HepG2 (cell line): ENCODE results near the gene TEX9. TPM values are rescaled to one million over a fixed set of nuclear protein-coding genes. Genes with fewer than 3 reads are reported as not detected.

Experiments used
- ATAC-seq: fragments of 200-7000 bp; cut with Tn5 transposase; 3 replicates; pipeline ENCODE4 v1.9.1; 2020; ENCODE audit warnings: mild to moderate bottlenecking, moderate library complexity
- BruUV-seq: library from RNA; stranded (reverse); fragments of 400-500 nt; replicated peaks from 2 replicates; lab custom pipeline; 2021; lab: Mats Ljungman, UMichigan
- CTCF ChIA-PET: fragments of 300-600 bp; formaldehyde crosslinking; extraction: SDS; loops from one replicate; lab custom pipeline; 2021; ENCODE audit warnings: low total read pairs, inconsistent platforms, low intra/inter-chr PET ratio; lab: Yijun Ruan, JAX
- POLR2A ChIA-PET: fragments of 350-600 bp; sonication (Branson Sonifier 250); formaldehyde crosslinking; loops from one replicate; lab custom pipeline; 2020; ENCODE audit warnings: antibody characterized with exemption, inconsistent platforms; lab: Yijun Ruan, JAX
- DNase-seq: peaks from one replicate; pipeline ENCODE4 v3.0.0-alpha.2; 2015; ENCODE audit warnings: low spot score
- FAIRE-seq: peaks from 3 replicates; lab custom pipeline; 2011; peaks lifted over from hg19 to GRCh38; lab: Jason Lieb, UNC
- H2AFZ ChIP-seq: one replicate; pipeline ENCODE4 v1.6.1; 2011; ENCODE audit warnings: low read length, inconsistent platforms
- H3K27ac ChIP-seq: fragments of 300-600 bp; 3 replicates; pipeline ENCODE4 v1.8.0; 2011; ENCODE audit warnings: mixed run types, mild to moderate bottlenecking, mixed read lengths, low read length, inconsistent platforms; ENCODE audit not compliant: insufficient read depth; ENCODE audit errors: extremely low read length
- H3K27me3 ChIP-seq, 2 experiments: fragments of 200-600 bp in 1 of 2; 2 replicates in 1 of 2; 3 replicates in 1 of 2; pipeline versions ENCODE4 v1.6.0 to v1.8.0; 2011; ENCODE audit warnings: low read length in 2 of 2, mild to moderate bottlenecking in 2 of 2, moderate library complexity in 2 of 2, inconsistent platforms in 1 of 2; ENCODE audit not compliant: insufficient read depth in 2 of 2, control insufficient read depth in 1 of 2
- H3K36me3 ChIP-seq, 2 experiments: fragments of 200-600 bp in 1 of 2; replicated peaks in 1 of 2; 2 replicates in 1 of 2; 3 replicates in 1 of 2; pipeline versions ENCODE4 v1.5.1 to v1.8.0; 2011; ENCODE audit warnings: low read length in 2 of 2, inconsistent platforms in 1 of 2; ENCODE audit not compliant: insufficient read depth in 2 of 2, control insufficient read depth in 1 of 2
- H3K4me1 ChIP-seq: 2 replicates; pipeline ENCODE4 v1.5.1; 2012; ENCODE audit warnings: low read length, inconsistent platforms; ENCODE audit not compliant: insufficient read depth
- H3K4me2 ChIP-seq: 2 replicates; pipeline ENCODE4 v1.6.0; 2011; ENCODE audit warnings: low read depth, low read length, inconsistent platforms
- H3K4me3 ChIP-seq, 3 experiments: fragments of 200-600 bp in 1 of 3; sonication (generic), shearing (Covaris generic) in 1 of 3; replicated peaks in 1 of 3; 2 replicates each; pipeline ENCODE4 v1.5.1; 2011 to 2016; ENCODE audit warnings: low read length in 3 of 3, inconsistent platforms in 2 of 3, low read depth in 2 of 3, mild to moderate bottlenecking in 2 of 3, control low read depth in 1 of 3, mixed read lengths in 1 of 3; ENCODE audit not compliant: insufficient read depth in 1 of 3
- H3K79me2 ChIP-seq: one replicate; pipeline ENCODE4 v1.6.1; 2011; ENCODE audit warnings: low read length, inconsistent platforms; ENCODE audit not compliant: insufficient read depth
- H3K9ac ChIP-seq: 2 replicates; pipeline ENCODE4 v1.6.0; 2011; ENCODE audit warnings: mild to moderate bottlenecking, low read depth, low read length, inconsistent platforms; ENCODE audit not compliant: insufficient read depth
- H3K9me3 ChIP-seq: 2 replicates; pipeline ENCODE4 v1.5.1; 2012; ENCODE audit warnings: mild to moderate bottlenecking, low read length
- H4K20me1 ChIP-seq: 2 replicates; pipeline ENCODE4 v1.6.0; 2011; ENCODE audit warnings: inconsistent platforms, mild to moderate bottlenecking, low read length, moderate library complexity; ENCODE audit not compliant: insufficient read depth
- ARNTL ChIP-seq: sonication (generic); formaldehyde crosslinking; IDR thresholded peaks from 2 replicates; pipeline ENCODE4 v1.4.0; 2020; ENCODE audit warnings: mild to moderate bottlenecking, missing genetic modification reagents
- ELF1 ChIP-seq: sonication (generic); formaldehyde crosslinking; IDR thresholded peaks from 2 replicates; pipeline ENCODE4 v1.4.0; 2020; ENCODE audit warnings: missing genetic modification reagents
- GATAD2A ChIP-seq: IDR thresholded peaks from 2 replicates; pipeline ENCODE4 v1.6.1; 2016
- HHEX ChIP-seq: IDR thresholded peaks from 2 replicates; pipeline ENCODE4 v1.6.1; 2016; ENCODE audit warnings: control low read depth
- HNF4A ChIP-seq: sonication (generic); formaldehyde crosslinking; IDR thresholded peaks from 2 replicates; pipeline ENCODE4 v1.4.0; 2020; ENCODE audit warnings: missing genetic modification reagents
- KDM1A ChIP-seq: IDR thresholded peaks from 2 replicates; pipeline ENCODE4 v1.6.1; 2016; ENCODE audit warnings: missing compliant biosample characterization
- MEIS1 ChIP-seq: sonication (generic); formaldehyde crosslinking; IDR thresholded peaks from 2 replicates; pipeline ENCODE4 v1.9.0; 2021; ENCODE audit warnings: mild to moderate bottlenecking, missing genetic modification reagents, moderate library complexity, borderline replicate concordance
- MTF1 ChIP-seq: sonication (generic); formaldehyde crosslinking; IDR thresholded peaks from 2 replicates; pipeline ENCODE4 v1.5.0; 2020; ENCODE audit warnings: missing genetic modification reagents
- PCBP2 ChIP-seq: fragments of 200-400 bp; formaldehyde crosslinking; optimal IDR thresholded peaks from 2 replicates; pipeline ENCODE3; 2018; ENCODE audit warnings: low read length, low read depth; ENCODE audit not compliant: poor library complexity, severe bottlenecking
- RCOR2 ChIP-seq: IDR thresholded peaks from 2 replicates; pipeline ENCODE4 v1.6.1; 2016; ENCODE audit warnings: missing biosample characterization, missing genetic modification reagents
- SMAD3 ChIP-seq: sonication (generic); formaldehyde crosslinking; IDR thresholded peaks from 2 replicates; pipeline ENCODE4 v1.4.0; 2020; ENCODE audit warnings: missing genetic modification reagents
- SOX6 ChIP-seq, 2 experiments: fragments of 450-650 bp in 1 of 2; sonication (generic) in 1 of 2; formaldehyde crosslinking in 1 of 2; IDR thresholded peaks; 2 replicates each; pipeline versions ENCODE4 v1.4.0 to v1.6.1; 2017 to 2020; ENCODE audit warnings: antibody characterized with exemption in 1 of 2, mild to moderate bottlenecking in 1 of 2, missing genetic modification reagents in 1 of 2
- TCF12 ChIP-seq, 2 experiments: fragments of 450-650 bp in 1 of 2; sonication (generic) in 1 of 2; formaldehyde crosslinking in 1 of 2; IDR thresholded peaks; 2 replicates each; pipeline versions ENCODE4 v1.6.1 to v1.8.0; 2017 to 2022; ENCODE audit warnings: antibody characterized with exemption in 1 of 2, mild to moderate bottlenecking in 1 of 2, missing genetic modification reagents in 1 of 2, moderate library complexity in 1 of 2
- ZNF33A ChIP-seq: sonication (generic); formaldehyde crosslinking; IDR thresholded peaks from 2 replicates; pipeline ENCODE4 v1.5.1; 2020; ENCODE audit warnings: missing genetic modification reagents, mild to moderate bottlenecking, moderate library complexity, borderline replicate concordance
- ZNF468 ChIP-seq: sonication (generic); formaldehyde crosslinking; IDR thresholded peaks from 2 replicates; pipeline ENCODE4 v1.8.0; 2022; ENCODE audit warnings: mild to moderate bottlenecking, moderate library complexity, missing genetic modification reagents
- ZNF607 ChIP-seq: sonication (generic); formaldehyde crosslinking; IDR thresholded peaks from 2 replicates; pipeline ENCODE4 v1.5.1; 2020; ENCODE audit warnings: missing genetic modification reagents, mild to moderate bottlenecking, borderline replicate concordance
- WGBS: methylation state at CpG from one replicate; pipeline ENCODE4 v1.1.6; 2017; ENCODE audit warnings: low lambda C conversion rate; 5-methylcytosine and 5-hydroxymethylcytosine counted together
- in situ Hi-C: cut with HindIII; loops from 2 replicates; pipeline ENCODE4 v1.10.0; 2017; ENCODE audit warnings: low pct_unique_long_range_greater_than_20kb; ENCODE audit not compliant: extremely low pct_ligation_motif_present
- intact Hi-C: fragments of 100-400 bp; cut with micrococcal nuclease; formaldehyde crosslinking; loops from one replicate; pipeline ENCODE4 v1.10.0; 2022; ENCODE audit not compliant: unreplicated experiment
- polyA plus RNA-seq, 8 experiments: library from polyadenylated mRNA; depleted of rRNA in 3 of 8; stranded (reverse) in 7 of 8; unstranded in 1 of 8; fragments of >200 nt; fragmentation: Illumina TruSeq in 4 of 8; extraction: Trizol in 4 of 8; gene quantifications; 2 replicates each; pipeline versions ENCODE4 v1.2.1 to v1.2.3, GENCODE V29; 2011 to 2016; ENCODE audit warnings: low read depth in 4 of 8, missing spikeins in 1 of 8, mixed read lengths in 1 of 8; ENCODE audit not compliant: insufficient read depth in 1 of 8
- total RNA-seq, 5 experiments: library from RNA; depleted of rRNA; stranded (reverse); fragments of >200 nt; fragmentation: Illumina TruSeq; extraction: Trizol; gene quantifications; 2 replicates each; pipeline ENCODE4 v1.2.3, GENCODE V29; 2016; ENCODE audit warnings: low read depth in 1 of 5
- TF ChIP-seq, protein P1 (sequence below): conservative IDR thresholded peaks from 2 replicates; pipeline ENCODE4 v1.6.1; 2018; ENCODE audit warnings: missing genetic modification reagents
- TF ChIP-seq, protein P2 (sequence below): sonication (generic); formaldehyde crosslinking; IDR thresholded peaks from 2 replicates; pipeline ENCODE4 v1.4.0; 2020; ENCODE audit warnings: missing genetic modification reagents
- TF ChIP-seq, protein P3 (sequence below): sonication (generic); formaldehyde crosslinking; IDR thresholded peaks from 2 replicates; pipeline ENCODE4 v1.5.1; 2020; ENCODE audit warnings: mild to moderate bottlenecking, missing genetic modification reagents

The TEX9 gene
- total and polyA plus RNA-seq, 2 of the 13 experiments (the other 11 are each of a cell fraction or from before 2014, with no cell fraction given), result 0.82 to 6.9 TPM

DNA sequence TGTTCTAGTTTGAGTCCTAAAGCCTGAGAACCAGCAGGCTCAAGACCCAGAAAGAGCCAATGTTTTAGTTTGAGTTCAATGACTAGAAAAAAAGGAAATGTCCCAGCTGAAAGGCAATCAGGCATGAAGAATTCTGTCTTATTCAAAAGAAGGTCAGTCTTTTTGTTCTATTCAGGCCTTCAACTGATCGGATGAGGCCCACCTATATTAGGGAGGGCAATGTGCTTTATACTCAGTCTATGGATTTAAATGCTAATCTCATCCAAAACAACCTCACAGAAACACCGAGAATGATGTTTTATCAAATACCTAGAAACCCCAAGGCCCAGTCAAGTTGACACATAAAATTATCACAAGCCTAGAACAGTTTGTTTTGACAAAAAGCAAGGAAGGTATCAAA, 95.7 kb downstream of the TEX9 start:
- BruUV-seq, result no TSS peak
- POLR2A ChIA-PET, result no interaction called here
- no peaks in the 10 kb centered on the region for H3K9me3 ChIP-seq
- no peaks in the 10 kb centered on the region for H4K20me1 ChIP-seq
- FAIRE-seq (no peak), ATAC-seq (no peak), DNase-seq (no peak)
- H3K36me3 ChIP-seq, result no peaks in the 10 kb centered on the region
- H3K4me3 ChIP-seq, result no peak overlapping the region
- H3K4me1 ChIP-seq, result peaks cover 12% of the 10 kb centered on the region; the same call in 1 of the 2 replicates
- H2AFZ ChIP-seq, result no peak overlapping the region
- intact Hi-C loops, result no loop called here
- CTCF ChIA-PET, result no interaction called here
- in situ Hi-C loops, result no loop called here
- H3K79me2 ChIP-seq, result no peaks in the 10 kb centered on the region
- no peak overlapping the region for H3K4me2 ChIP-seq
- no peak overlapping the region for H3K9ac ChIP-seq
- no peaks in the 10 kb centered on the region for H3K27me3 ChIP-seq
- 84% methylated on average over 2 of the region's 2 CpGs for WGBS
- no peak overlapping the region for H3K27ac ChIP-seq
- TF ChIP-seq PCBP2 (no peak), ZNF607 (CRISPR knock-in tag) (no peak), ZNF468 (CRISPR knock-in tag) (no peak), SMAD3 (CRISPR knock-in tag) (no peak), ARNTL (CRISPR knock-in tag) (no peak), HHEX (CRISPR knock-in tag) (no peak), HNF4A (CRISPR knock-in tag) (no peak), TCF12 (IDR thresholded peaks at IDR 0.05) (no peak), TCF12 (CRISPR knock-in tag; IDR thresholded peaks at IDR 0.05) (no peak), SOX6 (IDR thresholded peaks at IDR 0.05) (no peak), SOX6 (CRISPR knock-in tag; IDR thresholded peaks at IDR 0.05) (no peak), ZNF33A (CRISPR knock-in tag) (no peak), MEIS1 (CRISPR knock-in tag) (no peak), GATAD2A (CRISPR knock-in tag) (no peak), ELF1 (no peak), RCOR2 (no peak), KDM1A (CRISPR knock-in tag) (no peak), MTF1 (no peak)
- TF ChIP-seq, protein P1, sequence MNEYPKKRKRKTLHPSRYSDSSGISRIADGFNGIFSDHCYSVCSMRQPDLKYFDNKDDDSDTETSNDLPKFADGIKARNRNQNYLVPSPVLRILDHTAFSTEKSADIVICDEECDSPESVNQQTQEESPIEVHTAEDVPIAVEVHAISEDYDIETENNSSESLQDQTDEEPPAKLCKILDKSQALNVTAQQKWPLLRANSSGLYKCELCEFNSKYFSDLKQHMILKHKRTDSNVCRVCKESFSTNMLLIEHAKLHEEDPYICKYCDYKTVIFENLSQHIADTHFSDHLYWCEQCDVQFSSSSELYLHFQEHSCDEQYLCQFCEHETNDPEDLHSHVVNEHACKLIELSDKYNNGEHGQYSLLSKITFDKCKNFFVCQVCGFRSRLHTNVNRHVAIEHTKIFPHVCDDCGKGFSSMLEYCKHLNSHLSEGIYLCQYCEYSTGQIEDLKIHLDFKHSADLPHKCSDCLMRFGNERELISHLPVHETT, result no peak
- TF ChIP-seq, protein P2, sequence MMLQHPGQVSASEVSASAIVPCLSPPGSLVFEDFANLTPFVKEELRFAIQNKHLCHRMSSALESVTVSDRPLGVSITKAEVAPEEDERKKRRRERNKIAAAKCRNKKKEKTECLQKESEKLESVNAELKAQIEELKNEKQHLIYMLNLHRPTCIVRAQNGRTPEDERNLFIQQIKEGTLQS (CRISPR knock-in tag), result no peak
- TF ChIP-seq, protein P3, sequence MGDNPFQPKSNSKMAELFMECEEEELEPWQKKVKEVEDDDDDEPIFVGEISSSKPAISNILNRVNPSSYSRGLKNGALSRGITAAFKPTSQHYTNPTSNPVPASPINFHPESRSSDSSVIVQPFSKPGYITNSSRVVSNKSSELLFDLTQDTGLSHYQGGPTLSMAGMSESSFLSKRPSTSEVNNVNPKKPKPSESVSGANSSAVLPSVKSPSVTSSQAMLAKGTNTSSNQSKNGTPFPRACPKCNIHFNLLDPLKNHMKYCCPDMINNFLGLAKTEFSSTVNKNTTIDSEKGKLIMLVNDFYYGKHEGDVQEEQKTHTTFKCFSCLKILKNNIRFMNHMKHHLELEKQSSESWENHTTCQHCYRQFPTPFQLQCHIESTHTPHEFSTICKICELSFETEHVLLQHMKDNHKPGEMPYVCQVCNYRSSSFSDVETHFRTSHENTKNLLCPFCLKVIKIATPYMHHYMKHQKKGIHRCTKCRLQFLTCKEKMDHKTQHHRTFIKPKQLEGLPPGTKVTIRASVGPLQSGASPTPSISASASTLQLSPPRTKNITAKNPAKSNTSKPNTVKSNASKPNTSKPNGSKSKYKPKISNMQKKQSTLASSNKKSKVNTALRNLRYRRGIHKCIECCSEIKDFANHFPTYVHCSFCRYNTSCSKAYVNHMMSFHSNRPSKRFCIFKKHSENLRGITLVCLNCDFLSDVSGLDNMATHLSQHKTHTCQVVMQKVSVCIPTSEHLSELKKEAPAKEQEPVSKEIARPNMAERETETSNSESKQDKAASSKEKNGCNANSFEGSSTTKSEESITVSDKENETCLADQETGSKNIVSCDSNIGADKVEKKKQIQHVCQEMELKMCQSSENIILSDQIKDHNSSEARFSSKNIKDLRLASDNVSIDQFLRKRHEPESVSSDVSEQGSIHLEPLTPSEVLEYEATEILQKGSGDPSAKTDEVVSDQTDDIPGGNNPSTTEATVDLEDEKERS (CRISPR knock-in tag), result no peak
